SK-N-SH treated with all-trans-retinoic acid at 6 μM for 48 hours (cell line): Measurements from ENCODE around the gene HACD1.

Source experiments
- ATAC-seq: fragments of 200-7000 bp; cut with Tn5 transposase; 3 replicates; pipeline ENCODE4 v1.9.1; 2020; ENCODE audit warnings: mild to moderate bottlenecking, moderate library complexity
- ARNTL ChIP-seq: fragments of 450-650 bp; formaldehyde crosslinking; IDR thresholded peaks from 2 replicates; pipeline ENCODE4 v1.5.0; 2020; ENCODE audit warnings: low read depth, mild to moderate bottlenecking, moderate library complexity, borderline replicate concordance
- CREB5 ChIP-seq: fragments of 250-450 bp; sonication (Bioruptor Pico); IDR thresholded peaks from 2 replicates; pipeline ENCODE4 v1.5.1; 2020; ENCODE audit warnings: low read depth, mild to moderate bottlenecking, moderate library complexity
- CSDC2 ChIP-seq: fragments of 250-450 bp; sonication (Bioruptor Pico); IDR thresholded peaks from 2 replicates; pipeline ENCODE4 v1.5.0; 2020; ENCODE audit warnings: mild to moderate bottlenecking, moderate library complexity
- CSRNP3 ChIP-seq: fragments of 250-450 bp; sonication (Bioruptor Pico); IDR thresholded peaks from 2 replicates; pipeline ENCODE4 v1.5.1; 2021; ENCODE audit warnings: mild to moderate bottlenecking, moderate library complexity
- ESRRG ChIP-seq: fragments of 250-450 bp; sonication (Bioruptor Pico); IDR thresholded peaks from 2 replicates; pipeline ENCODE4 v1.6.1; 2021; ENCODE audit warnings: mild to moderate bottlenecking
- GLIS3 ChIP-seq: fragments of 250-450 bp; sonication (Bioruptor Pico); IDR thresholded peaks from 2 replicates; pipeline ENCODE4 v1.5.0; 2020; ENCODE audit warnings: mild to moderate bottlenecking, moderate library complexity
- ISL1 ChIP-seq: fragments of 250-450 bp; sonication (Bioruptor Pico); IDR thresholded peaks from 2 replicates; pipeline ENCODE4 v2.1.2; 2022; ENCODE audit warnings: mild to moderate bottlenecking, moderate library complexity
- OSR1 ChIP-seq: fragments of 250-450 bp; sonication (Bioruptor Pico); IDR thresholded peaks from 2 replicates; pipeline ENCODE4 v1.8.0; 2022; ENCODE audit warnings: moderate library complexity, mild to moderate bottlenecking, inconsistent platforms
- PATZ1 ChIP-seq: fragments of 250-450 bp; sonication (Bioruptor Pico); IDR thresholded peaks from 2 replicates; pipeline ENCODE4 v1.8.0; 2020; ENCODE audit warnings: mild to moderate bottlenecking, moderate library complexity, borderline replicate concordance
- RARB ChIP-seq: fragments of 250-450 bp; sonication (Bioruptor Pico); IDR thresholded peaks from 2 replicates; pipeline ENCODE4 v1.8.0; 2021; ENCODE audit warnings: mild to moderate bottlenecking, moderate library complexity
- SNAI2 ChIP-seq: fragments of 250-450 bp; sonication (Bioruptor Pico); IDR thresholded peaks from 2 replicates; pipeline ENCODE4 v1.5.0; 2020; ENCODE audit warnings: mild to moderate bottlenecking, moderate library complexity
- TOX ChIP-seq: fragments of 250-450 bp; sonication (Bioruptor Pico); IDR thresholded peaks from 2 replicates; pipeline ENCODE4 v1.8.0; 2021; ENCODE audit warnings: mild to moderate bottlenecking, moderate library complexity, borderline replicate concordance
- ZC3H10 ChIP-seq: fragments of 250-450 bp; sonication (Bioruptor Pico); IDR thresholded peaks from 2 replicates; pipeline ENCODE4 v1.5.1; 2021; ENCODE audit warnings: mild to moderate bottlenecking, moderate library complexity
- ZFP3 ChIP-seq: fragments of 250-450 bp; sonication (Bioruptor Pico); IDR thresholded peaks from 2 replicates; pipeline ENCODE4 v1.5.0; 2020; ENCODE audit warnings: mild to moderate bottlenecking, moderate library complexity
- ZFP30 ChIP-seq: fragments of 450-650 bp; formaldehyde crosslinking; IDR thresholded peaks from 2 replicates; pipeline ENCODE4 v1.5.0; 2022; ENCODE audit warnings: mild to moderate bottlenecking, moderate library complexity
- ZNF70 ChIP-seq: fragments of 450-650 bp; formaldehyde crosslinking; IDR thresholded peaks from 2 replicates; pipeline ENCODE4 v1.5.0; 2020; ENCODE audit warnings: mild to moderate bottlenecking, moderate library complexity
- ZNF8 ChIP-seq: fragments of 450-650 bp; formaldehyde crosslinking; IDR thresholded peaks from 2 replicates; pipeline ENCODE4 v1.5.0; 2020; ENCODE audit warnings: mild to moderate bottlenecking, moderate library complexity

The HACD1 gene

GRCh38 chr10:17655009-17655408, 37.8 kb upstream of the HACD1 start:
- no peak for ATAC-seq
- no peak for TF ChIP-seq ISL1 (CRISPR knock-in tag)
- TF ChIP-seq ESRRG (CRISPR knock-in tag) = no peak
- no peak for TF ChIP-seq ZFP3
- TF ChIP-seq ZFP30 (CRISPR knock-in tag) = no peak
- no peak for TF ChIP-seq CSDC2 (CRISPR knock-in tag)
- no peak for TF ChIP-seq ZC3H10 (CRISPR knock-in tag)
- TF ChIP-seq ZNF8 = no peak
- TF ChIP-seq ARNTL (CRISPR knock-in tag) = no peak
- TF ChIP-seq CSRNP3 (CRISPR knock-in tag) = no peak
- no peak for TF ChIP-seq PATZ1
- no peak for TF ChIP-seq SNAI2
- TF ChIP-seq GLIS3 (CRISPR knock-in tag) = no peak
- no peak for TF ChIP-seq CREB5 (CRISPR knock-in tag)
- no peak for TF ChIP-seq OSR1 (CRISPR knock-in tag)
- no peak for TF ChIP-seq RARB (CRISPR knock-in tag)
- no peak for TF ChIP-seq TOX
- TF ChIP-seq, all 23 proteins: peak for 0

GRCh38 chr10:17652585-17652984, 35.4 kb upstream of the HACD1 start:
- peak; percentile 77 for TF ChIP-seq ISL1 (CRISPR knock-in tag)
- no peak for TF ChIP-seq ZC3H10 (CRISPR knock-in tag)
- peak; percentile 76 for ATAC-seq

GRCh38 chr10:17651896-17652295, 34.7 kb upstream of the HACD1 start:
- TF ChIP-seq CSRNP3 (CRISPR knock-in tag) (no peak), CREB5 (CRISPR knock-in tag) (no peak), ISL1 (CRISPR knock-in tag) (no peak), TOX (no peak), ZC3H10 (CRISPR knock-in tag) (no peak), CSDC2 (CRISPR knock-in tag) (no peak), ESRRG (CRISPR knock-in tag) (no peak), RARB (CRISPR knock-in tag) (no peak), ZNF70 (no peak), GLIS3 (CRISPR knock-in tag) (no peak), ZFP3 (no peak)
- no peak for ATAC-seq

GRCh38 chr10:17650416-17650815, 33.2 kb upstream of the HACD1 start:
- TF ChIP-seq SNAI2 (no peak), PATZ1 (no peak), ZNF70 (no peak)
- no peak for ATAC-seq

- no peak for TF ChIP-seq GLIS3 (CRISPR knock-in tag)
- no peak for TF ChIP-seq ISL1 (CRISPR knock-in tag)
- TF ChIP-seq CSRNP3 (CRISPR knock-in tag) = no peak
- peak; percentile 34; the same call in 1 of the 3 replicates for ATAC-seq
Measured at GRCh38 chr10:17649836-17650235, 32.7 kb upstream of the HACD1 start.
